A549 (cell line): ENCODE results near the gene TEAD4. TPM values are rescaled to one million over a fixed set of nuclear protein-coding genes. Genes with fewer than 3 reads are reported as not detected.

Experiments used
- ATAC-seq, 2 experiments: fragments of 200-7000 bp in 1 of 2; fragments of >200 bp in 1 of 2; cut with Nextera tagmentation in 1 of 2; cut with Tn5 transposase in 1 of 2; 3 replicates each; pipeline versions ENCODE4 v1.8.0 to v1.9.1; 2018 to 2020; ENCODE audit warnings: mild to moderate bottlenecking in 1 of 2, moderate library complexity in 1 of 2
- CTCF ChIA-PET: fragments of 300-600 bp; sonication (Branson Sonifier 250); formaldehyde crosslinking; extraction: SDS; loops from one replicate; lab custom pipeline; 2021; ENCODE audit warnings: antibody characterized with exemption, inconsistent platforms; lab: Yijun Ruan, JAX
- POLR2A ChIA-PET: fragments of 350-600 bp; formaldehyde crosslinking; extraction: SDS; loops from one replicate; lab custom pipeline; 2021; ENCODE audit warnings: antibody characterized with exemption, inconsistent platforms; lab: Yijun Ruan, JAX
- DNase-seq, 2 experiments: peaks; one replicate each; pipeline versions ENCODE4 v3.0.0 to v3.0.0-alpha.2; 2011 to 2016; ENCODE audit warnings: low read depth in 1 of 2, low spot score in 1 of 2
- FAIRE-seq: peaks from 2 replicates; lab custom pipeline; 2011; peaks lifted over from hg19 to GRCh38; lab: Jason Lieb, UNC
- H3K27ac ChIP-seq, 2 experiments: fragments of >200 bp; sonication (Bioruptor Twin); formaldehyde crosslinking; 3 replicates each; pipeline ENCODE4 v1.5.1; 2016 to 2017
- H3K4me1 ChIP-seq: fragments of >200 bp; sonication (Bioruptor Twin); formaldehyde crosslinking; 3 replicates; pipeline ENCODE4 v1.6.1; 2016
- H3K4me2 ChIP-seq: fragments of >200 bp; sonication (Bioruptor Twin); formaldehyde crosslinking; 3 replicates; pipeline ENCODE4 v1.6.1; 2016
- H3K4me3 ChIP-seq: fragments of >200 bp; sonication (Bioruptor Twin); formaldehyde crosslinking; 3 replicates; pipeline ENCODE4 v1.5.1; 2016
- H3K9me3 ChIP-seq: fragments of >200 bp; sonication (Bioruptor Twin); formaldehyde crosslinking; 3 replicates; pipeline ENCODE4 v1.6.1; 2016
- CBX2 ChIP-seq: fragments of 200-600 bp; sonication (generic); IDR thresholded peaks from 2 replicates; pipeline ENCODE4 v1.6.1; 2016; ENCODE audit warnings: low read depth, mild to moderate bottlenecking, borderline replicate concordance
- CHD2 ChIP-seq: fragments of 150-350 bp; IDR thresholded peaks from 2 replicates; pipeline ENCODE4 v1.6.1; 2014; ENCODE audit warnings: low read length; ENCODE audit not compliant: partially characterized antibody
- EHF ChIP-seq: fragments of 250-450 bp; sonication (Bioruptor Pico); IDR thresholded peaks from 2 replicates; pipeline ENCODE4 v1.5.0; 2020; ENCODE audit warnings: mild to moderate bottlenecking
- ELK1 ChIP-seq: fragments of 150-350 bp; IDR thresholded peaks from 2 replicates; pipeline ENCODE4 v1.6.1; 2014; ENCODE audit warnings: low read depth, mild to moderate bottlenecking, low read length
- ESRRA ChIP-seq: fragments of 150-350 bp; IDR thresholded peaks from 2 replicates; pipeline ENCODE4 v1.6.1; 2014; ENCODE audit warnings: mild to moderate bottlenecking, low read length, borderline replicate concordance
- FOSB ChIP-seq: fragments of 250-450 bp; sonication (Bioruptor Pico); IDR thresholded peaks from 2 replicates; pipeline ENCODE4 v1.5.0; 2020; ENCODE audit warnings: mild to moderate bottlenecking, moderate library complexity
- FOXS1 ChIP-seq: fragments of 250-450 bp; sonication (Bioruptor Pico); IDR thresholded peaks from 2 replicates; pipeline ENCODE4 v1.5.0; 2020; ENCODE audit warnings: mild to moderate bottlenecking, moderate library complexity
- KDM1A ChIP-seq: fragments of 200-600 bp; sonication (generic); IDR thresholded peaks from 2 replicates; pipeline ENCODE4 v1.6.1; 2016; ENCODE audit warnings: low read depth, mild to moderate bottlenecking
- KDM5A ChIP-seq: fragments of 200-600 bp; sonication (generic); IDR thresholded peaks from 2 replicates; pipeline ENCODE4 v1.6.1; 2016; ENCODE audit warnings: antibody characterized with exemption, mild to moderate bottlenecking
- MAFK ChIP-seq: fragments of 450-650 bp; IDR thresholded peaks from 2 replicates; pipeline ENCODE4 v1.6.1; 2014; ENCODE audit not compliant: partially characterized antibody
- NFE2L2 ChIP-seq: fragments of 150-350 bp; conservative IDR thresholded peaks from 2 replicates; pipeline ENCODE4 v1.6.1; 2014; ENCODE audit warnings: low read length
- PHF8 ChIP-seq: fragments of 200-600 bp; sonication (generic); IDR thresholded peaks from 2 replicates; pipeline ENCODE4 v1.6.1; 2016; ENCODE audit warnings: low read depth, mild to moderate bottlenecking, antibody characterized with exemption, moderate library complexity, borderline replicate concordance
- POLR2A ChIP-seq: IDR thresholded peaks from 2 replicates; pipeline ENCODE4 v1.6.1; 2012; ENCODE audit warnings: mild to moderate bottlenecking, low read length
- POLR2AphosphoS2 ChIP-seq: conservative IDR thresholded peaks from 2 replicates; pipeline ENCODE4 v1.6.1; 2012; ENCODE audit warnings: low read length, improper control_type of control experiment, inconsistent platforms
- REST ChIP-seq: fragments of 200-600 bp; sonication (generic); IDR thresholded peaks from 2 replicates; pipeline ENCODE4 v1.6.1; 2016; ENCODE audit warnings: antibody characterized with exemption, mild to moderate bottlenecking, moderate library complexity
- RFX5 ChIP-seq: fragments of 450-650 bp; IDR thresholded peaks from 2 replicates; pipeline ENCODE4 v1.7.1; 2014; ENCODE audit warnings: antibody characterized with exemption, mild to moderate bottlenecking, moderate library complexity
- TP53 ChIP-seq: fragments of 250-450 bp; sonication (Bioruptor Pico); IDR thresholded peaks from 2 replicates; pipeline ENCODE4 v1.5.0; 2021; ENCODE audit warnings: mild to moderate bottlenecking, moderate library complexity
- ZC3H11A ChIP-seq: fragments of 450-650 bp; IDR thresholded peaks from 2 replicates; pipeline ENCODE4 v1.6.1; 2014; ENCODE audit warnings: antibody characterized with exemption, mild to moderate bottlenecking
- ZSCAN20 ChIP-seq: fragments of 250-450 bp; sonication (Bioruptor Pico); IDR thresholded peaks from 2 replicates; pipeline ENCODE4 v1.8.0; 2022; ENCODE audit warnings: mild to moderate bottlenecking, moderate library complexity
- WGBS: methylation state at CpG from one replicate; pipeline ENCODE4 v1.1.6; 2017; ENCODE audit errors: missing lambda C conversion rate; 5-methylcytosine and 5-hydroxymethylcytosine counted together
- polyA plus RNA-seq, 4 experiments: library from polyadenylated mRNA; depleted of rRNA in 3 of 4; stranded (reverse); fragments of >200 nt; fragmentation: RNase III in 1 of 4; extraction: RNeasy Plus Mini Kit Qiagen cat#74134 plus additional on column Dnase treatment in 1 of 4; gene quantifications; 2 replicates in 3 of 4; 3 replicates in 1 of 4; pipeline ENCODE4 v1.2.3, GENCODE V29; 2011 to 2017
- TF ChIP-seq, protein P1 (sequence below): IDR thresholded peaks from 2 replicates; pipeline ENCODE4 v1.6.1; 2012
- TF ChIP-seq, protein P2 (sequence below): IDR thresholded peaks from 2 replicates; pipeline ENCODE4 v1.6.1; 2012; ENCODE audit warnings: low read depth, borderline replicate concordance
- TF ChIP-seq, protein P3 (sequence below): IDR thresholded peaks from 2 replicates; pipeline ENCODE4 v1.6.1; 2012

Gene TEAD4
- polyA plus RNA-seq, 2 of the 4 experiments (the other 2 are of a cell fraction): 22.6 to 31.8 TPM

GRCh38 chr12:2963760-2964292 is 4.6 kb downstream of the TEAD4 start:
- TF ChIP-seq, protein P1, sequence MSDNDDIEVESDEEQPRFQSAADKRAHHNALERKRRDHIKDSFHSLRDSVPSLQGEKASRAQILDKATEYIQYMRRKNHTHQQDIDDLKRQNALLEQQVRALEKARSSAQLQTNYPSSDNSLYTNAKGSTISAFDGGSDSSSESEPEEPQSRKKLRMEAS: no peak
- H3K27ac ChIP-seq: no peak overlapping the region
- peaks cover 16% of the 10 kb centered on the region for H3K4me1 ChIP-seq
- no peak for ATAC-seq
- FAIRE-seq: no peak
- no peaks in the 10 kb centered on the region for H3K9me3 ChIP-seq
- no peak overlapping the region for H3K4me3 ChIP-seq
- DNase-seq: no peak
- POLR2A ChIA-PET: no interaction called here
- H3K4me2 ChIP-seq: no peak overlapping the region
- CTCF ChIA-PET: interaction anchor here (0.5 kb wide), 1 partner anchor 158 kb away, joined by 5 read pairs; no protein-coding TSS in a partner anchor
- 94% methylated on average over 14 of the region's 15 CpGs for WGBS

DNA sequence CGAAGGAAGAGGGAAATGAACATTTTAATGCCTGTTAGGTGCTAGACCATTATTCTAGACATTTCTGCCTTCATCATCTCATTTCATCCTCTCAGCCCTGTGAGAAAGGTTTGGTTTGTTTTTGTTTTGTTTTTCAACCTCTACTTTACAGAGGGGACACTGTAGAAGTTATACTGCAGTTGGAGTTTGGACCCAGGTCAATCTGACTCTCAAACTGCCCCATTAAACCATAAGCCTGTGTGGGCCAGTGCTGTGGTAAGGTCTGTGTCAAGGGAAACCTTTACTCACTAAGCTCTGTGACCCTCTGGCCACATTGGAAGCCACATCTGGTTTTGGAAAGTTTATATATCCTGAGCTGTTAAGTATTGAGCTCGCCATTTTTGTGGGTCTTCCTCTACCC is 8.5 kb downstream of the TEAD4 start:
- Histone ChIP-seq H3K27ac (no peak overlapping the region), H3K4me2 (no peak overlapping the region), H3K9me3 (no peaks in the 10 kb centered on the region), H3K4me3 (no peak overlapping the region), H3K4me1 (no peaks in the 10 kb centered on the region)
- 93% methylated on average over 2 of the region's 2 CpGs for WGBS
- ChIA-PET CTCF (interaction anchor here (1.0 to 1.5 kb wide), 2 partner anchors 37 to 105 kb away, joined by 3 read pairs; no protein-coding TSS in a partner anchor), POLR2A (no interaction called here)
- FAIRE-seq: no peak
- no peak for DNase-seq
- ATAC-seq: no peak
- TF ChIP-seq CBX2 (no peak), POLR2AphosphoS2 (no peak), MAFK (no peak), RFX5 (no peak), ESRRA (no peak), TP53 (no peak), ELK1 (no peak), CHD2 (no peak), REST (no peak), POLR2A (no peak)
- TF ChIP-seq, protein P2, sequence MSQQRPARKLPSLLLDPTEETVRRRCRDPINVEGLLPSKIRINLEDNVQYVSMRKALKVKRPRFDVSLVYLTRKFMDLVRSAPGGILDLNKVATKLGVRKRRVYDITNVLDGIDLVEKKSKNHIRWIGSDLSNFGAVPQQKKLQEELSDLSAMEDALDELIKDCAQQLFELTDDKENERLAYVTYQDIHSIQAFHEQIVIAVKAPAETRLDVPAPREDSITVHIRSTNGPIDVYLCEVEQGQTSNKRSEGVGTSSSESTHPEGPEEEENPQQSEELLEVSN: no peak

DNA sequence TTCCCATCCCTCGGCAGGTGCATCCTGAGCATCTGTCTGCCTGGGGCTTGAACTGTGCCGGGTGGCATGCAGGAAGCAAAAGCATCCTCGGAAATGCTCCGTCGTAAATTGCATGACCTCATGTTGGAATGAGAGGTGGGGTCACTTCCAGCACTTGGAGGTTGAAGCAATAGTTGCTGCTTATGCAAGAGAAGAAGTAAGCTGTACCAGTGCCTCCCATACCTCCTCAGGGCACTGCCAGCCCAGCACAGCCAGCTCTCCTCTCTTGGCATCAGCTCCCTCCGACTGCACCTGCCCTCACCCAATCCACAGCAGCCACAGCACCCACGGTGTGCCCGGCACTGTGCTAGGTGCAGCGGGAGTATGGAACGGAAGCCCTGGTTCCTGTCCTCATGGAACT is 11.5 kb downstream of the TEAD4 start:
- Histone ChIP-seq H3K4me2 (no peak overlapping the region), H3K4me1 (peaks cover 5% of the 10 kb centered on the region; the same call in 1 of the 3 replicates), H3K27ac (no peak overlapping the region), H3K9me3 (no peaks in the 10 kb centered on the region), H3K4me3 (no peak overlapping the region)
- DNase-seq: peak in 1 of 2 experiments; percentile 50
- CTCF ChIA-PET: interaction anchor here (0.8 to 0.9 kb wide), 2 partner anchors 16 to 63 kb away, joined by 3 read pairs; no protein-coding TSS in a partner anchor
- POLR2A ChIA-PET: no interaction called here
- FAIRE-seq: no peak
- WGBS: 77% methylated on average over 10 of the region's 10 CpGs
- ATAC-seq: peak; percentile 37 to 61; a peak in 3 of 6 replicates
- no peak for TF ChIP-seq KDM1A
- TF ChIP-seq ELK1: no peak
- TF ChIP-seq FOSB (CRISPR knock-in tag): no peak
- TF ChIP-seq EHF (CRISPR knock-in tag): no peak
- TF ChIP-seq ZSCAN20 (CRISPR knock-in tag): no peak
- TF ChIP-seq, protein P3, sequence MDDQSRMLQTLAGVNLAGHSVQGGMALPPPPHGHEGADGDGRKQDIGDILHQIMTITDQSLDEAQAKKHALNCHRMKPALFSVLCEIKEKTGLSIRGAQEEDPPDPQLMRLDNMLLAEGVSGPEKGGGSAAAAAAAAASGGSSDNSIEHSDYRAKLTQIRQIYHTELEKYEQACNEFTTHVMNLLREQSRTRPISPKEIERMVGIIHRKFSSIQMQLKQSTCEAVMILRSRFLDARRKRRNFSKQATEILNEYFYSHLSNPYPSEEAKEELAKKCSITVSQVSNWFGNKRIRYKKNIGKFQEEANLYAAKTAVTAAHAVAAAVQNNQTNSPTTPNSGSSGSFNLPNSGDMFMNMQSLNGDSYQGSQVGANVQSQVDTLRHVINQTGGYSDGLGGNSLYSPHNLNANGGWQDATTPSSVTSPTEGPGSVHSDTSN: no peak
- no peak for TF ChIP-seq NFE2L2
- no peak for TF ChIP-seq PHF8
- no peak for TF ChIP-seq REST
- TF ChIP-seq KDM5A: no peak
- no peak for TF ChIP-seq ZC3H11A
- no peak for TF ChIP-seq FOXS1 (CRISPR knock-in tag)
